GM23338 (cell line): Measurements from ENCODE around the gene SIRT6. TPM values are rescaled to one million over a fixed set of nuclear protein-coding genes. Genes with fewer than 3 reads are reported as not detected.
A peak's percentile ranks its signal among the peaks of the same experiment; 100 is the strongest.

ENCODE experiments used
- ATAC-seq: fragments of 200-7000 bp; cut with Tn5 transposase; 3 replicates; pipeline ENCODE4 v1.9.1; 2020
- DNase-seq: peaks from one replicate; pipeline ENCODE4 v3.0.0-alpha.2; 2015; ENCODE audit warnings: low spot score
- H2AFZ ChIP-seq: fragments of 200-600 bp; sonication (generic); 2 replicates; pipeline ENCODE4 v1.8.0; 2016; ENCODE audit warnings: antibody characterized with exemption, mild to moderate bottlenecking, moderate library complexity
- H3F3A ChIP-seq: fragments of 200-600 bp; sonication (generic); replicated peaks from 2 replicates; pipeline ENCODE4 v1.8.0; 2017; ENCODE audit warnings: antibody characterized with exemption, mixed run types, low read depth
- H3K27ac ChIP-seq: fragments of 200-600 bp; sonication (generic); 2 replicates; pipeline ENCODE4 v1.6.1; 2016; ENCODE audit warnings: low read depth
- H3K27me3 ChIP-seq: fragments of 200-600 bp; sonication (generic); 2 replicates; pipeline ENCODE4 v1.8.0; 2016; ENCODE audit warnings: mild to moderate bottlenecking, mixed run types, moderate library complexity; ENCODE audit not compliant: insufficient read depth
- H3K36me3 ChIP-seq: fragments of 200-600 bp; sonication (generic); 2 replicates; pipeline ENCODE4 v1.8.0; 2016; ENCODE audit warnings: mild to moderate bottlenecking; ENCODE audit not compliant: insufficient read depth
- H3K4me1 ChIP-seq: fragments of 200-600 bp; sonication (generic); 2 replicates; pipeline ENCODE4 v1.8.0; 2016; ENCODE audit warnings: mild to moderate bottlenecking, moderate library complexity; ENCODE audit not compliant: insufficient read depth
- H3K4me2 ChIP-seq: fragments of 200-600 bp; sonication (generic); 2 replicates; pipeline ENCODE4 v1.7.1; 2017; ENCODE audit warnings: mixed run types
- H3K4me3 ChIP-seq: fragments of 200-600 bp; sonication (generic); 2 replicates; pipeline ENCODE4 v1.6.1; 2016; ENCODE audit warnings: mixed run types
- H3K79me2 ChIP-seq: fragments of 200-600 bp; sonication (generic); replicated peaks from 2 replicates; pipeline ENCODE4 v1.8.0; 2017; ENCODE audit warnings: mild to moderate bottlenecking; ENCODE audit not compliant: insufficient read depth
- H3K9me2 ChIP-seq: fragments of 200-600 bp; sonication (generic); 2 replicates; pipeline ENCODE4 v1.8.0; 2017; ENCODE audit not compliant: insufficient read depth
- H4K20me1 ChIP-seq: fragments of 200-600 bp; sonication (generic); replicated peaks from 2 replicates; pipeline ENCODE4 v1.8.0; 2017; ENCODE audit warnings: mild to moderate bottlenecking; ENCODE audit not compliant: insufficient read depth
- H3K27ac Mint-ChIP-seq: 2 replicates; pipeline ENCODE4 v1.8.0; 2020; ENCODE audit warnings: inconsistent platforms, mild to moderate bottlenecking, moderate library complexity, mixed read lengths
- H3K27me3 Mint-ChIP-seq: 3 replicates; pipeline ENCODE4 v1.8.0; 2022; ENCODE audit warnings: low read depth, mild to moderate bottlenecking, moderate library complexity, mixed read lengths, inconsistent platforms; ENCODE audit not compliant: insufficient read depth, poor library complexity
- H3K36me3 Mint-ChIP-seq: 3 replicates; pipeline ENCODE4 v1.8.0; 2021; ENCODE audit warnings: low read depth, mild to moderate bottlenecking, inconsistent platforms, moderate library complexity, mixed read lengths
- H3K4me1 Mint-ChIP-seq: 3 replicates; pipeline ENCODE4 v1.8.0; 2020; ENCODE audit warnings: mild to moderate bottlenecking, inconsistent platforms, mixed read lengths
- H3K4me3 Mint-ChIP-seq: 3 replicates; pipeline ENCODE4 v1.8.0; 2021; ENCODE audit warnings: moderate library complexity, mild to moderate bottlenecking, inconsistent platforms, mixed read lengths
- H3K9me3 Mint-ChIP-seq: 3 replicates; pipeline ENCODE4 v1.8.0; 2020; ENCODE audit warnings: moderate library complexity, mild to moderate bottlenecking, inconsistent platforms, mixed read lengths
- CREB1 ChIP-seq: fragments of 250-450 bp; sonication (Bioruptor Pico); IDR thresholded peaks from 2 replicates; pipeline ENCODE4 v1.5.0; 2020; ENCODE audit warnings: low read depth, mild to moderate bottlenecking, moderate library complexity
- CTCF ChIP-seq, 2 experiments: fragments of 200-600 bp in 1 of 2; sonication (generic) in 1 of 2; conservative IDR thresholded peaks; 2 replicates each; pipeline versions ENCODE4 v1.5.1 to v1.6.1; 2016 to 2017; ENCODE audit warnings: antibody characterized with exemption in 2 of 2, low read depth in 2 of 2, mild to moderate bottlenecking in 2 of 2, moderate library complexity in 1 of 2
- ETS1 ChIP-seq: IDR thresholded peaks from 2 replicates; pipeline ENCODE4 v1.6.1; 2016; ENCODE audit warnings: antibody characterized with exemption
- EZH2 ChIP-seq: fragments of 200-600 bp; sonication (generic); IDR thresholded peaks from one replicate; pipeline ENCODE4 v1.8.0; 2017; ENCODE audit warnings: antibody characterized with exemption, mild to moderate bottlenecking, low read depth; ENCODE audit not compliant: unreplicated experiment
- EZH2phosphoT487 ChIP-seq: fragments of 200-600 bp; sonication (generic); IDR thresholded peaks from one replicate; pipeline ENCODE4 v1.8.1; 2018; ENCODE audit warnings: antibody characterized with exemption; ENCODE audit not compliant: unreplicated experiment
- JUNB ChIP-seq: IDR thresholded peaks from one replicate; pipeline ENCODE4 v1.6.1; 2016; ENCODE audit warnings: antibody characterized with exemption; ENCODE audit not compliant: unreplicated experiment
- NANOG ChIP-seq: IDR thresholded peaks from 2 replicates; pipeline ENCODE4 v1.6.1; 2016; ENCODE audit warnings: antibody characterized with exemption, borderline replicate concordance
- POLR2AphosphoS5 ChIP-seq: IDR thresholded peaks from 2 replicates; pipeline ENCODE4 v1.6.1; 2016; ENCODE audit warnings: antibody characterized with exemption, low read depth
- REST ChIP-seq: IDR thresholded peaks from one replicate; pipeline ENCODE4 v1.6.1; 2018; ENCODE audit warnings: antibody characterized with exemption; ENCODE audit not compliant: unreplicated experiment
- STAT1 ChIP-seq: IDR thresholded peaks from one replicate; pipeline ENCODE4 v1.6.1; 2016; ENCODE audit warnings: antibody characterized with exemption; ENCODE audit not compliant: unreplicated experiment
- ZNF114 ChIP-seq: fragments of 250-450 bp; sonication (Bioruptor Pico); IDR thresholded peaks from 2 replicates; pipeline ENCODE4 v1.5.0; 2020; ENCODE audit warnings: mild to moderate bottlenecking, moderate library complexity
- ZNF331 ChIP-seq: fragments of 250-450 bp; sonication (Bioruptor Pico); IDR thresholded peaks from 2 replicates; pipeline ENCODE4 v1.5.0; 2020; ENCODE audit warnings: low read depth, mild to moderate bottlenecking, moderate library complexity
- ZNF462 ChIP-seq: fragments of 250-450 bp; sonication (Bioruptor Pico); IDR thresholded peaks from 2 replicates; pipeline ENCODE4 v1.5.0; 2020; ENCODE audit warnings: mild to moderate bottlenecking, moderate library complexity
- polyA plus RNA-seq: library from polyadenylated mRNA; unstranded; fragments of >200 nt; fragmentation: Nextera tagmentation; extraction: Ambion mirVana; gene quantifications from 2 replicates; pipeline ENCODE4 v1.2.1, GENCODE V29; 2016
- total RNA-seq: library from RNA; depleted of rRNA; stranded (reverse); fragments of >200 nt; shearing (Covaris generic); gene quantifications from 2 replicates; pipeline ENCODE4 v1.2.3, GENCODE V29; 2014

Gene SIRT6
- total and polyA plus RNA-seq, 2 experiments from 2014 or later, result 18.9 to 26.7 TPM

GRCh38 chr19:4196587-4197148, 14.3 kb upstream of the SIRT6 start:
- Histone ChIP-seq H3F3A (peaks cover 14% of the 10 kb centered on the region), H4K20me1 (no peaks in the 10 kb centered on the region), H3K27ac (no peak overlapping the region), H3K27me3 (peaks cover 6% of the 10 kb centered on the region; the same call in 1 of the 2 replicates), H2AFZ (no peak overlapping the region), H3K4me1 (peaks cover 3% of the 10 kb centered on the region; the same call in 1 of the 2 replicates), H3K79me2 (no peaks in the 10 kb centered on the region), H3K4me2 (no peak overlapping the region), H3K4me3 (no peak overlapping the region), H3K9me2 (peaks cover 5% of the 10 kb centered on the region), H3K36me3 (no peaks in the 10 kb centered on the region)
- DNase-seq (peak; percentile 56), ATAC-seq (no peak)
- Mint-ChIP-seq H3K27me3 (peaks cover 24% of the 10 kb centered on the region), H3K4me3 (peak overlapping the region; percentile 79), H3K9me3 (peaks cover 11% of the 10 kb centered on the region), H3K36me3 (peaks cover 8% of the 10 kb centered on the region; the same call in 1 of the 3 replicates), H3K27ac (no peak overlapping the region), H3K4me1 (peaks cover 23% of the 10 kb centered on the region)
- TF ChIP-seq STAT1, result no peak
- TF ChIP-seq ZNF462, result no peak
- TF ChIP-seq JUNB, result no peak
- no peak for TF ChIP-seq ETS1
- no peak for TF ChIP-seq CREB1
- TF ChIP-seq CTCF (conservative IDR thresholded peaks at IDR 0.05; ENCODE audit: low read depth in 2 of 2), result no peak
- no peak for TF ChIP-seq ZNF114 (CRISPR knock-in tag)
- TF ChIP-seq EZH2, result no peak
- TF ChIP-seq NANOG, result no peak
- TF ChIP-seq EZH2phosphoT487, result no peak
- no peak for TF ChIP-seq POLR2AphosphoS5
- TF ChIP-seq REST, result no peak
- TF ChIP-seq ZNF331 (CRISPR knock-in tag), result no peak
